Neural cell (in vitro differentiated cells): ENCODE data around the gene OR10W1.

Experiments
- CTCF ChIP-seq: fragments of 450-650 bp; IDR thresholded peaks from 2 replicates; pipeline ENCODE4 v1.5.1; 2014; ENCODE audit warnings: antibody characterized with exemption, mild to moderate bottlenecking, moderate library complexity; ENCODE audit not compliant: poor library complexity, severe bottlenecking
- EZH2 ChIP-seq: fragments of 200-600, 300-800 bp; shearing (Covaris generic), sonication (generic); IDR thresholded peaks from 2 replicates; pipeline ENCODE4 v1.6.1; 2014; ENCODE audit warnings: antibody characterized with exemption, low read length, borderline replicate concordance, mild to moderate bottlenecking; ENCODE audit not compliant: insufficient read depth, poor library complexity, severe bottlenecking
- POLR2AphosphoS5 ChIP-seq: IDR thresholded peaks from 2 replicates; pipeline ENCODE4 v1.6.1; 2012
- RAD21 ChIP-seq: fragments of 450-650 bp; conservative IDR thresholded peaks from 2 replicates; pipeline ENCODE4 v1.6.1; 2014; ENCODE audit warnings: antibody characterized with exemption, mild to moderate bottlenecking, moderate library complexity
- REST ChIP-seq: IDR thresholded peaks from 2 replicates; pipeline ENCODE4 v1.6.1; 2012; ENCODE audit warnings: borderline replicate concordance
- SMC3 ChIP-seq: fragments of 450-650 bp; conservative IDR thresholded peaks from 2 replicates; pipeline ENCODE4 v1.6.1; 2014; ENCODE audit warnings: antibody characterized with exemption, mild to moderate bottlenecking, moderate library complexity; ENCODE audit not compliant: poor library complexity
- TAF1 ChIP-seq: IDR thresholded peaks from 2 replicates; pipeline ENCODE4 v1.6.1; 2012; ENCODE audit warnings: low read depth

- TF ChIP-seq EZH2 (no peak), POLR2AphosphoS5 (no peak), CTCF (no peak), RAD21 (no peak), SMC3 (no peak), REST (no peak), TAF1 (no peak)
Observed at GRCh38 chr11:58275002-58275401, 6.9 kb upstream of the OR10W1 start.
